GM12872 (cell line): ENCODE data around the gene MYBBP1A.

ENCODE experiments used
- TF ChIP-seq, protein P1 (sequence below): IDR thresholded peaks from 3 replicates; pipeline ENCODE4 v1.5.1; 2011; ENCODE audit warnings: low read depth, mild to moderate bottlenecking, low read length, moderate library complexity; ENCODE audit not compliant: insufficient read depth

MYBBP1A gene

DNA sequence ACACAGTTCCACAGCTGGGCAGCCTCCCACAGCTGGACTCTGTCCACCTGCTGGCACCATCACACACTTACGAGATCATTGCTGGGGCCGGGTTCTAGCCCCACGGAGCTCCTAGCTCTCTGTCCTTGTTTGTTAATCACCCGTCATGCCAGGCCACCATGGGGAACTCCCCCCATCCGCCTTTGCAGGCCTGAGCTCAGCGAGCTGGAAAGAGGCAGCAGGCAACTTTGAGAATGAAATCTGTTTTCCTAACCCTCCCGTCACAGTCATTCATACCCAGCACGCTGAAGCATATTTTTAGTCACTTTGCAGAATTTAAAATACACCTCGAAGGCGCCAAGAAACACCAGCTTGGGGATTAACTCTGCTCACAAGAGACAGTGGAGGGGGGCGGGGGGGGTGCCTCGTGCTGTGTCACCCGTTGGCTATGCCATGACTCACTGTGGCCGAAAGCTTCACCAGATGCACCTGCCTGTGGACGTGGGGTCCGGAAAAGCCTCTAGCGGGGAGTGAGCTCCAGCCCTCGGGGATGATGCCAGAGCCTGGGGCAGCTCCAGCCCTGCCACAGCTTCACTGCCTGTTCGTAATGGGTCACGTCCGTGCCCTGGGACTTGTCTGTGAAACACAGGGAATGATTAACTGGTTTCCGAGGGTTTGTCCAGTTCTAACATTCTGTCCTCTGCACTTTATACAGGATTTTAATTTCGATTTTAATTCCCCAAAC, 57.9 kb downstream of the MYBBP1A start:
- TF ChIP-seq, protein P1, sequence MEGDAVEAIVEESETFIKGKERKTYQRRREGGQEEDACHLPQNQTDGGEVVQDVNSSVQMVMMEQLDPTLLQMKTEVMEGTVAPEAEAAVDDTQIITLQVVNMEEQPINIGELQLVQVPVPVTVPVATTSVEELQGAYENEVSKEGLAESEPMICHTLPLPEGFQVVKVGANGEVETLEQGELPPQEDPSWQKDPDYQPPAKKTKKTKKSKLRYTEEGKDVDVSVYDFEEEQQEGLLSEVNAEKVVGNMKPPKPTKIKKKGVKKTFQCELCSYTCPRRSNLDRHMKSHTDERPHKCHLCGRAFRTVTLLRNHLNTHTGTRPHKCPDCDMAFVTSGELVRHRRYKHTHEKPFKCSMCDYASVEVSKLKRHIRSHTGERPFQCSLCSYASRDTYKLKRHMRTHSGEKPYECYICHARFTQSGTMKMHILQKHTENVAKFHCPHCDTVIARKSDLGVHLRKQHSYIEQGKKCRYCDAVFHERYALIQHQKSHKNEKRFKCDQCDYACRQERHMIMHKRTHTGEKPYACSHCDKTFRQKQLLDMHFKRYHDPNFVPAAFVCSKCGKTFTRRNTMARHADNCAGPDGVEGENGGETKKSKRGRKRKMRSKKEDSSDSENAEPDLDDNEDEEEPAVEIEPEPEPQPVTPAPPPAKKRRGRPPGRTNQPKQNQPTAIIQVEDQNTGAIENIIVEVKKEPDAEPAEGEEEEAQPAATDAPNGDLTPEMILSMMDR: no peak

DNA sequence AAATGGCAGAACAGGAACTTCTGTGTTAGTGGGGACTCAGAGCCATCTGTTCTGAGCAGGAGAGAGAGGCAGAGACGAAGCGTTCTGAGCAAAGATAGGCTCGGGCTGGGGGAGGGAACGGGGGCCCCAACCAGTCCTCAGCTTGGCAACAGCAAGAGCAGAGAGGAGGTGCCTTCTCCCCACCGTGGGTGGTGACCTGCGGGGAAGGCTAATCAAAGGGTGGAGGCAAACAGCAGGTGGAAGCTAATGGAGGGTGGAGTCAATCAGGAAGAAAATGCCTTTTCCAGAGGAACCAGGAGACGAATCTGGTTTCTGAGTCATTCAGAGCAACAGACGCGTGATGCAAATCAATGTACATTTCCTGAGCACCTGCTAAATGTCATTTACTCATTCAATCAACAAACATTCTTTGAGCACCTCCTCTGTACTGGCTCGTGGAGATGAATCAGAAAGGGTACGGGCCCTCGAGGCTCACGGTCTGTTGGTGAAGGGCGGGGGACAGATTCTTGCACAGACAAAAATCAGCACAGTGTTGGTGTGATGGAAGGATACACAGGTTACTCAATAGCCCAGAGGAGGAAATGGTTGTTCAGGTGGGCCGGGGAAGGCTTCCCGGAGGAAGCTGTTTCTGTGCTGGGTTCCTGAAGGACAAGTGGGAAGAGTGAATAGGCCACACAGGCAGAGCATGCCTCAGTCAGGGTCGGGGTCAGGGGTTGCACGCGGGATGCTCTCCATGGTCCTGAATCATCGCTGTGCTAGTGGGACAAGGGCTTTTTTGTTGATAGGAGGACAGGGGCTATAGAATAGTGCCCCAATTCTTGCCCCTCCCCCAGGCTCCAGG, 62.2 kb downstream of the MYBBP1A start:
- TF ChIP-seq, protein P1: no peak

DNA sequence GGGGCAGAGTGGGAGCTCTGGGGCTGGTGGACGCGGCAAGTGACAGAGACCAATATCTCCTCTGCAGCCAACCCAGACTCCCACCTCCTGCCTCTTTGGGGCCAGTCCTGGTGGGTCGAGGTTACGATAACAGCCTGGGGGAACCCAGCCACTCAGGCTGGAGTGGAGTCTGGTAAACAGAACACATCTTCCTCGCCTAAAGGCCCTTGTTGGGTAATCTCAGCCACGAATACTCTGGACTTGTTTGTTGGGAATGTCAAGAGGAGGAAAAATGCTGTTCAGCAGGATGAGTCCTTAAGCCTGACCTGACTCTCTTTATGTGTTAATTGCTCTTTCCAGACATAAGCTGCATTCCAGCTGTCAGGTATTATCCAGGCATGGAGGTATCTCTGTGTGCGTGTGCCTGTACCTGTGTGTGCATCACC, 64.5 kb downstream of the MYBBP1A start:
- TF ChIP-seq, protein P1: no peak

DNA sequence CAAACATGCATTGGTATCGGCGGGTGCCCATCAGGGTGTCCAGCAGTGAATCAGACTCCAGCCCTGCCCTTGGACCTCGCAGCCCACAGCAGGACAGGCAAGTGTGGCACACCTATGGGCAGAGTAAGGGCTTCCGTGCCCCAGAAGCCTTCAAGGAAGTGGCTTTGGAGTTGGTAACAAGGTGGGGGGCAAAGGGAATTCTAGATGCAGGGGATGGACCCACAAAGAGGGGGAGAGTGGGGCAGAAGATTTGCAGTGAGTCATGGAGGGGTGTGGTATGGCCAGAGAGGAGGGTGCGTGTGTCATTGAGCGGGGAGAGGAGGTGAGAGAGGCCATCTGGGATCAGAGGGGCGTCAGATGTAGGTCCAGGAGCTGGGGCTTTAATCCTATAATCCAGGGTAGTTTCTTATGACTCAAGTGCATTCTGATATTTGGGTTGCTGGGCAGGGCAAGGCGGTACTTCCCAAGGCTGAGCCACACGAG, 65.0 kb downstream of the MYBBP1A start:
- TF ChIP-seq, protein P1: no peak

DNA sequence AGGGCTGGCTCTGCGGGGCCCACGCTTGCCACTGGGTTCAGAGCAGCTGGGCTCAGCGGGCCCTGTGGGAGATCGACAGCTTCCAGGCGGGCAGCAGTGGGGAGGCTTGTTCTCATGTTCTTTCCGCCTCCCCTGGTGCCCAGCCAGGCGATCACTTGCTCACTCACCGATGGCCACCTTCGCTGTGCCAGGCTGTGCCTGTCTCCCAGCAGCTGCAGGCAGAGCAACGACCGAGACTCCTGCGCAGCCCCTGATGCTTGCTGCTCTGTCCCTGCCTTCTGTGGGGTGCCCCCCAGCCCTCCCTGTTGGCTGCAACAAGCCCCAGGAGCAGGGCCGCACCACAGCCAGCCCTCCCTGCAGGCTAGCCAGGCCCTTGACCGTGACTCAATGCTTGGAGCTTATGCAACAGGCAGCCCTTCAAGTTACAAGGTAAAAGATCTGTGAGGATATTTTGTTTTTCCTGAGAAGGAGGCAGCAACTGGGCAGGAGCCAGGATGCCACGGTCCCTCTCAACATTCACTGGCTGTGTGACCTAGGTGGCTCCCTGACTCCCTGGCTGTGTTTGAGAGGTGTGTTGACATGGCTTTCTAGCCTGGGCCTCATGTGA, 66.1 kb downstream of the MYBBP1A start:
- TF ChIP-seq, protein P1: no peak
